PC-3 (cell line): ENCODE measurements around the gene PAK4. TPM values are rescaled to one million over a fixed set of nuclear protein-coding genes. Genes with fewer than 3 reads are reported as not detected.

Experiments used
- ATAC-seq: fragments of 200-7000 bp; cut with Tn5 transposase; 2 replicates; pipeline ENCODE4 v1.9.1; 2020; ENCODE audit warnings: mild to moderate bottlenecking, moderate library complexity
- BruUV-seq: library from RNA; stranded (reverse); fragments of 400-500 nt; replicated peaks from 2 replicates; lab custom pipeline; 2021; lab: Mats Ljungman, UMichigan
- CTCF ChIA-PET: fragments of 300-600 bp; sonication (Branson Sonifier 250); formaldehyde crosslinking; loops from one replicate; lab custom pipeline; 2022; ENCODE audit warnings: antibody characterized with exemption; lab: Charles Lee
- POLR2A ChIA-PET: fragments of 300-600 bp; sonication (Branson Sonifier 250); formaldehyde crosslinking; loops from one replicate; lab custom pipeline; 2022; ENCODE audit warnings: antibody characterized with exemption; ENCODE audit not compliant: unreplicated experiment; lab: Charles Lee
- DNase-seq: peaks from one replicate; pipeline ENCODE4 v3.0.0-alpha.2; 2015
- H2AFZ ChIP-seq: fragments of 300-600 bp; sonication (generic); 2 replicates; pipeline ENCODE4 v1.6.0; 2016; ENCODE audit warnings: antibody characterized with exemption, low read length
- H3F3A ChIP-seq: fragments of 300-600 bp; sonication (generic); one replicate; pipeline ENCODE4 v1.6.0; 2017; ENCODE audit warnings: antibody characterized with exemption, low read length, control low read depth, mild to moderate bottlenecking; ENCODE audit not compliant: unreplicated experiment
- H3K27ac ChIP-seq: fragments of 300-600 bp; sonication (generic); 2 replicates; pipeline ENCODE4 v1.5.1; 2016; ENCODE audit warnings: mild to moderate bottlenecking, low read length
- H3K27me3 ChIP-seq: fragments of 300-600 bp; sonication (generic); 2 replicates; pipeline ENCODE4 v1.6.1; 2016; ENCODE audit warnings: low read length, mixed read lengths
- H3K36me3 ChIP-seq: fragments of 300-600 bp; sonication (generic); 2 replicates; pipeline ENCODE4 v1.6.1; 2016; ENCODE audit warnings: low read depth, mixed run types, low read length, mixed read lengths
- H3K4me1 ChIP-seq: fragments of 300-600 bp; sonication (generic); 2 replicates; pipeline ENCODE4 v1.5.1; 2016; ENCODE audit warnings: low read length; ENCODE audit not compliant: insufficient read depth
- H3K4me2 ChIP-seq: fragments of 300-600 bp; sonication (generic); 2 replicates; pipeline ENCODE4 v1.6.0; 2016; ENCODE audit warnings: low read length
- H3K4me3 ChIP-seq: fragments of 300-600 bp; sonication (generic); 2 replicates; pipeline ENCODE4 v1.5.1; 2016; ENCODE audit warnings: mild to moderate bottlenecking, low read length, mixed read lengths
- H3K79me2 ChIP-seq: fragments of 300-600 bp; sonication (generic); 2 replicates; pipeline ENCODE4 v1.6.1; 2017; ENCODE audit warnings: low read length, mixed read lengths
- H3K9ac ChIP-seq: fragments of 300-600 bp; sonication (generic); 2 replicates; pipeline ENCODE4 v1.6.0; 2016; ENCODE audit warnings: mild to moderate bottlenecking, low read length
- H3K9me2 ChIP-seq: fragments of 300-600 bp; sonication (generic); replicated peaks from 2 replicates; pipeline ENCODE4 v1.6.1; 2016; ENCODE audit warnings: mixed run types, low read length, mixed read lengths
- H3K9me3 ChIP-seq: fragments of 300-600 bp; sonication (generic); 2 replicates; pipeline ENCODE4 v1.6.1; 2016; ENCODE audit warnings: low read length, mixed read lengths
- H4K20me1 ChIP-seq: fragments of 300-600 bp; sonication (generic); 2 replicates; pipeline ENCODE4 v1.6.1; 2016; ENCODE audit warnings: low read length, mixed read lengths
- EZH2 ChIP-seq: fragments of 300-600 bp; sonication (generic); IDR thresholded peaks from one replicate; pipeline ENCODE4 v1.6.1; 2017; ENCODE audit warnings: antibody characterized with exemption, mild to moderate bottlenecking, low read length; ENCODE audit not compliant: unreplicated experiment
- EZH2phosphoT487 ChIP-seq: fragments of 300-600 bp; sonication (generic); IDR thresholded peaks from 2 replicates; pipeline ENCODE4 v1.6.1; 2018; ENCODE audit warnings: mild to moderate bottlenecking, antibody characterized with exemption, low read length, borderline replicate concordance
- intact Hi-C: fragments of 100-400 bp; cut with micrococcal nuclease; formaldehyde crosslinking; loops from 2 replicates; pipeline ENCODE4 v1.9.0; 2023
- total RNA-seq: library from RNA; depleted of rRNA; stranded (reverse); fragments of >200 nt; gene quantifications from 2 replicates; pipeline ENCODE4 v1.2.3, GENCODE V29; 2014
- TF ChIP-seq, protein P1 (sequence below): fragments of 300-600 bp; sonication (generic); conservative IDR thresholded peaks from 2 replicates; pipeline ENCODE4 v1.5.1; 2017; ENCODE audit warnings: antibody characterized with exemption, low read depth, mild to moderate bottlenecking, low read length

The PAK4 gene
- total RNA-seq, 1 experiment from 2014 or later, result 13.5 TPM

GRCh38 chr19:39157997-39158389 lies 32.4 kb downstream of the PAK4 start:
- no peak overlapping the region for H3K4me2 ChIP-seq
- H3K9me3 ChIP-seq, result no peaks in the 10 kb centered on the region
- H3K79me2 ChIP-seq, result peaks cover 72% of the 10 kb centered on the region
- ChIA-PET POLR2A (no interaction called here), CTCF (no interaction called here)
- H2AFZ ChIP-seq, result no peak overlapping the region
- DNase-seq (no peak), ATAC-seq (no peak)
- H3K27ac ChIP-seq, result no peak overlapping the region
- no peaks in the 10 kb centered on the region for H3K36me3 ChIP-seq
- TF ChIP-seq, protein P1, sequence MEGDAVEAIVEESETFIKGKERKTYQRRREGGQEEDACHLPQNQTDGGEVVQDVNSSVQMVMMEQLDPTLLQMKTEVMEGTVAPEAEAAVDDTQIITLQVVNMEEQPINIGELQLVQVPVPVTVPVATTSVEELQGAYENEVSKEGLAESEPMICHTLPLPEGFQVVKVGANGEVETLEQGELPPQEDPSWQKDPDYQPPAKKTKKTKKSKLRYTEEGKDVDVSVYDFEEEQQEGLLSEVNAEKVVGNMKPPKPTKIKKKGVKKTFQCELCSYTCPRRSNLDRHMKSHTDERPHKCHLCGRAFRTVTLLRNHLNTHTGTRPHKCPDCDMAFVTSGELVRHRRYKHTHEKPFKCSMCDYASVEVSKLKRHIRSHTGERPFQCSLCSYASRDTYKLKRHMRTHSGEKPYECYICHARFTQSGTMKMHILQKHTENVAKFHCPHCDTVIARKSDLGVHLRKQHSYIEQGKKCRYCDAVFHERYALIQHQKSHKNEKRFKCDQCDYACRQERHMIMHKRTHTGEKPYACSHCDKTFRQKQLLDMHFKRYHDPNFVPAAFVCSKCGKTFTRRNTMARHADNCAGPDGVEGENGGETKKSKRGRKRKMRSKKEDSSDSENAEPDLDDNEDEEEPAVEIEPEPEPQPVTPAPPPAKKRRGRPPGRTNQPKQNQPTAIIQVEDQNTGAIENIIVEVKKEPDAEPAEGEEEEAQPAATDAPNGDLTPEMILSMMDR, result no peak
- TF ChIP-seq EZH2 (no peak), EZH2phosphoT487 (no peak)
- H3F3A ChIP-seq, result no peaks in the 10 kb centered on the region
- BruUV-seq, result no TSS peak
- no peak overlapping the region for H3K9ac ChIP-seq
- H3K4me3 ChIP-seq, result no peak overlapping the region
- H3K9me2 ChIP-seq, result no peaks in the 10 kb centered on the region
- no peaks in the 10 kb centered on the region for H4K20me1 ChIP-seq
- H3K27me3 ChIP-seq, result no peaks in the 10 kb centered on the region
- H3K4me1 ChIP-seq, result peaks cover 46% of the 10 kb centered on the region
- intact Hi-C loops, result no loop called here

- Histone ChIP-seq H3K4me2 (no peak overlapping the region), H3K27me3 (no peaks in the 10 kb centered on the region), H3K79me2 (peaks cover 76% of the 10 kb centered on the region), H3K9me3 (no peaks in the 10 kb centered on the region), H3K9me2 (no peaks in the 10 kb centered on the region), H3K9ac (no peak overlapping the region), H3K4me3 (no peak overlapping the region), H4K20me1 (no peaks in the 10 kb centered on the region), H3K27ac (no peak overlapping the region), H2AFZ (no peak overlapping the region), H3K36me3 (no peaks in the 10 kb centered on the region), H3K4me1 (peaks cover 44% of the 10 kb centered on the region), H3F3A (no peaks in the 10 kb centered on the region)
- ChIA-PET CTCF (no interaction called here), POLR2A (no interaction called here)
- TF ChIP-seq EZH2, result no peak
- TF ChIP-seq EZH2phosphoT487, result no peak
- TF ChIP-seq, protein P1, result no peak
- ATAC-seq (no peak), DNase-seq (no peak)
- BruUV-seq, result no TSS peak
- intact Hi-C loops, result no loop called here
Observed at GRCh38 chr19:39158646-39159260, 33.2 kb downstream of the PAK4 start.

- H3K27ac ChIP-seq, result peak overlapping the region; percentile 76
- peak; percentile 58 for DNase-seq
Observed at GRCh38 chr19:39160523-39160861, 34.9 kb downstream of the PAK4 start.

More at GRCh38 chr19:39160523-39160861, 34.9 kb downstream of the PAK4 start:
- H3K4me3 ChIP-seq, result no peak overlapping the region
- BruUV-seq, result no TSS peak
- H3K27me3 ChIP-seq, result no peaks in the 10 kb centered on the region
- peak overlapping the region; percentile 32; the same call in 1 of the 2 replicates for H3K4me2 ChIP-seq
- no peaks in the 10 kb centered on the region for H3K36me3 ChIP-seq
- intact Hi-C loops, result no loop called here
- no peaks in the 10 kb centered on the region for H3F3A ChIP-seq
- H3K9me2 ChIP-seq, result no peaks in the 10 kb centered on the region
- no peak overlapping the region for H2AFZ ChIP-seq
- ChIA-PET POLR2A (no interaction called here), CTCF (no interaction called here)
- TF ChIP-seq EZH2phosphoT487 (no peak), EZH2 (no peak)
- TF ChIP-seq, protein P1, result no peak
- no peaks in the 10 kb centered on the region for H4K20me1 ChIP-seq
- peaks cover 62% of the 10 kb centered on the region for H3K79me2 ChIP-seq
- H3K9me3 ChIP-seq, result no peaks in the 10 kb centered on the region
- H3K9ac ChIP-seq, result peak overlapping the region; percentile 36; the same call in 1 of the 2 replicates
- ATAC-seq, result peak; percentile 55
- H3K4me1 ChIP-seq, result peaks cover 27% of the 10 kb centered on the region
